Measurements from ENCODE around the gene FCMR.

DNA sequence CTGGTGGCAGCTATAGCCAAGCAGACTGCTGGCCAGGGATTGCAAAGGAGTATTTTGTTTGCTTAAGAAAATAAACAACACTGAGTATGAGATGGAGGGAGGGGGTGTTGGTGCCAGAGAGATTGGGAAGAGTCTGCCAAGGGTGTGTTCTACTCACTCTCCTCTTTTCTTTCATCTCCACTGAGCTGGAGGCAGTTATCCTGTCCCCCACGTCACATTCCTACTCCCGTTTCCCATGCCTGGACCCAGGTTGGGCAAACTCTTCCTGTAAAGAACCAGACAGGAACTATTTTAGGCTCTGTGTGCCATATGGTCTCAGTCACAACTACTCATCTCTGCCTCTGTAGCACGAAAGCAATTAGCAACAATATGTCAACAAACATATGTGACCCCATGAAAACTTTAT is 25.9 kb downstream of the FCMR start:
- TF ChIP-seq EZH2 (IDR thresholded peaks at IDR 0.05; ENCODE audit: insufficient read depth, poor library complexity, severe bottlenecking) = no peak
- peak; percentile 65; the same call in 1 of the 2 replicates for TF ChIP-seq EZH2phosphoT487 (IDR thresholded peaks at IDR 0.05; ENCODE audit: insufficient read depth, low read depth)
